GM12872 (cell line): ENCODE data around the gene SCMH1.
A peak's percentile ranks its signal among the peaks of the same experiment; 100 is the strongest.

Source experiments
- TF ChIP-seq, protein P1 (sequence below): IDR thresholded peaks from 3 replicates; pipeline ENCODE4 v1.5.1; 2011; ENCODE audit warnings: low read depth, mild to moderate bottlenecking, low read length, moderate library complexity; ENCODE audit not compliant: insufficient read depth

Gene SCMH1

DNA sequence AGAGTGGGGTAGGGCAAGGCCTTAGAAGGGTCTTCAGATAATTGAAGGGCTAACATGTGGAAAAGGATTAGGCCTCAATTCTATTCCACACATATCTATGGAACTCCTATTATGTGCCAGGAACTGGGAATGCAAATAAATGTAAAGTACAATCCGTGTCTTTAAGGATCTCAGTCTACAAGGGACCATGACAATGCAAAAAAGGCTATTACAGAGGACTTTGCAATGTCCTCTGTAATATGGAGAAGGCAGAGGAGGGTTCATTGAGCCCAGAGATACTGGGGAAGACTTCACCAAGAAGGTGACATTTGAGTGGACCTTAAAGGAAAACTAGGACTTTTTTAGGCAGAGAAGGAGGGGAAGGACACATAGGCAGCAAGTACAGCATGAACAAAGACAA is 4.5 kb upstream of the SCMH1 start:
- TF ChIP-seq, protein P1, sequence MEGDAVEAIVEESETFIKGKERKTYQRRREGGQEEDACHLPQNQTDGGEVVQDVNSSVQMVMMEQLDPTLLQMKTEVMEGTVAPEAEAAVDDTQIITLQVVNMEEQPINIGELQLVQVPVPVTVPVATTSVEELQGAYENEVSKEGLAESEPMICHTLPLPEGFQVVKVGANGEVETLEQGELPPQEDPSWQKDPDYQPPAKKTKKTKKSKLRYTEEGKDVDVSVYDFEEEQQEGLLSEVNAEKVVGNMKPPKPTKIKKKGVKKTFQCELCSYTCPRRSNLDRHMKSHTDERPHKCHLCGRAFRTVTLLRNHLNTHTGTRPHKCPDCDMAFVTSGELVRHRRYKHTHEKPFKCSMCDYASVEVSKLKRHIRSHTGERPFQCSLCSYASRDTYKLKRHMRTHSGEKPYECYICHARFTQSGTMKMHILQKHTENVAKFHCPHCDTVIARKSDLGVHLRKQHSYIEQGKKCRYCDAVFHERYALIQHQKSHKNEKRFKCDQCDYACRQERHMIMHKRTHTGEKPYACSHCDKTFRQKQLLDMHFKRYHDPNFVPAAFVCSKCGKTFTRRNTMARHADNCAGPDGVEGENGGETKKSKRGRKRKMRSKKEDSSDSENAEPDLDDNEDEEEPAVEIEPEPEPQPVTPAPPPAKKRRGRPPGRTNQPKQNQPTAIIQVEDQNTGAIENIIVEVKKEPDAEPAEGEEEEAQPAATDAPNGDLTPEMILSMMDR: no peak

DNA sequence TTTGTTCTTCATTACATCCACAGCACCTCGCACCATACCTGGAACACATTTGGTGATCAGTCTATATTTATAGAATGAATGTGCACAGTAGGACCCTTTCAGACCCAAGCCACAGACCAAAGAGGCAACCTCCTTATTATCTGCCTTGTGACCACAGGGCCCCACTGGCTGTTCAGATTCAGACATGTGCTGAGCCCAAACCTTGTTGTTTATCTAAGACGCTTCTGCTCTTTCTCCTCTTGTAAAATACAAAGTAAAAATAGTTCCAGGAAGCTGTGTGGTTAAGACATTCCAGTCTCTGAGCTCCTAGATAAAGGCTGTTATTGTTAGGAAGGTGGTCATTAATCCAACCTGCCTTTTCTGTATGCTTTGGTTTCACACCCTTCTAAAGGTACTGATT is 3.6 kb upstream of the SCMH1 start:
- TF ChIP-seq, protein P1: no peak

DNA sequence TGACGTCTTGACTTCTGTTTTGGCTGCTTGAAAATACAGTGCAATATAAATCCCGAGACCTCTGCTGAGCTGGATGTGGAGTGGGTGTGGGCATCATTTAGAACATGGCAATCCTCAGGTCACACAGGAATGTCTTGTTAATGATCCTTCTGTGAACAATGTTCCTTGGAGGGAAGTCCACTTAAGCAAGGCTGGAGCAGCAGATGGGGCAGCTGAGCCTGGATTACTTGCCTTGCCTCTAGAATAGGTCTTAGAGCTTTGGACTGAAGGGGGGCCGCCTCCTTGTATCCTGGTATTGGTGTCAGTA is 926 bp upstream of the SCMH1 start:
- TF ChIP-seq, protein P1: no peak

DNA sequence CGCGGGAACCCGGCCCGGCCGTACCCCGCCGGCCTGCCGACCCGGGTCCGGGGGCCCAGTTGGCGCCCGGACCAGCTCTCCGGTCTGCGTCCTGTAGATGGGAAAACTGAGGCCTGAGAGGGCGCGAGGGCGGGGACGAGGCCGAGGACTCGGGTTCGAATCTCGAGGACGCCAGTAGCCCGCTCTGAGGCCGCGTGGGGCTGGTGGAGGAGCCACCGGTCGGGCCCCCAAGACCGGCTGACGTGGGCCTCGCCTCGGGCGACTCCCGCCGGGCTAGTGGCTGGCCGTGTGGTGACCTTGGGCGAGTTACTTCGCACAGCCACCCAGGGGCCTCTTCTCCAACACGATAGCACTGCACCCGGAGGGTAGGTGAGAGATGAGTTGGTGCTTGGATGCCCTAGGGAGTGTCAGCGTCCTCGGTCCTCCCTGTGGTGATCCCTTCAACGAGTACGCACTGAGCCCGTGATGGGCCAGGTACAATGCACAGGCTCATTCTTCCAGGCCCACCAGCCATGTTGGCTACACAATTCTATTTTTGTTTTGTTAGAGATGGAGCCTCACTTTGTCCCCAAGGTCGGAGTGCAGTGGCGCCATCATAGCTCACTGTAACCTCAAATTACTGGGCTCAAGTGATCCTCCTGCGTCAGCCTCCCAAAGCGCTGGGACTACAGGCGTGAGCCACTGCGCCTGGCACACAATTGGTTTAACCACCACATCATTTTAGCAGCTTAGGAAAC is 404 bp upstream of the SCMH1 start:
- TF ChIP-seq, protein P1: no peak

DNA sequence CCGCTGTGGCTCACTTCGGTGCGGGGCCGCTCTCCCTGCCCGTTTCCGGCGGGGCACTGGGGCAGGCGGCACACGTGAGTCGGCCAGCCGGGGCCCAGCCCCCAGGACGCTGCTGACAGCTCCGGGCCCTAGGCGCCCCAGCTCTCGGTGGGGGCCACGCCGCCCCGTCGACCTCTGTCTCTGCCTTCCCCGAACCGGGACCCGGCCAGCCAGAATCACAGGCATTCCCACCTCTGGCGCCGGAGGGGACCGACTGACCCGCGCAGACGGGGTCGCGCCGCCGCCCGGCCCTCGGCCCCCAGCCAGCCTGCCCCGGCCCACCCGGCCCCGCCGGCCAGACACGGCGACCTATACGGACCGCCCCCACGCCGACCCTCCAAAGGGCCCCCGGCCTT is 755 bp downstream of the SCMH1 start:
- TF ChIP-seq, protein P1: no peak

DNA sequence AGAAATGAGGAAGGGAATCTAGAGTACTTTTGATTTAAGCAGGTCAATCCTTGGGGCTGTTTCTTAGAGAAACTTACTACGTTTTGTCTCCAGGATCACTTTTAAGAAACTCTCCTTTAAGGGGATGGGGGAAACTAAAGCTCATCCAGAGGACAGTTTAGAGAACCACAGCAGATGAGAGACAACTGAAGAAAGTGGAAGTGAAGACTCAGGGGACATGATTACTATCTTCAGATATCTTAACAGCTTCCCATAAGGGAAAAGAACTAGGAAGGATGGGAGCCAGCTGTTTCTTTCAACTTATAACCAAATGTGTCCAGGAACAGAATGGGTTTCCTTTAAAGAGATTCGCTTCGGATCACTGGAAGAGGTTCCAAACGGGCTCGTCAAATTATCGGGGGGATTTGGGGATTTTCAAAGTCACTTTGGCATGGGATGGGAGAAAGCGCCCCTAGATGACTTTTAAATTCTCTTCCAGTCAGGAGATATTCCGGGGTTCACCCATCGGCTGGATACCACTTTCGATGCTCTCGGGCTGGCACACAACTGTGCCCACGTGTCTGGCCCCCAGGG is 1.2 kb downstream of the SCMH1 start:
- TF ChIP-seq, protein P1: no peak

DNA sequence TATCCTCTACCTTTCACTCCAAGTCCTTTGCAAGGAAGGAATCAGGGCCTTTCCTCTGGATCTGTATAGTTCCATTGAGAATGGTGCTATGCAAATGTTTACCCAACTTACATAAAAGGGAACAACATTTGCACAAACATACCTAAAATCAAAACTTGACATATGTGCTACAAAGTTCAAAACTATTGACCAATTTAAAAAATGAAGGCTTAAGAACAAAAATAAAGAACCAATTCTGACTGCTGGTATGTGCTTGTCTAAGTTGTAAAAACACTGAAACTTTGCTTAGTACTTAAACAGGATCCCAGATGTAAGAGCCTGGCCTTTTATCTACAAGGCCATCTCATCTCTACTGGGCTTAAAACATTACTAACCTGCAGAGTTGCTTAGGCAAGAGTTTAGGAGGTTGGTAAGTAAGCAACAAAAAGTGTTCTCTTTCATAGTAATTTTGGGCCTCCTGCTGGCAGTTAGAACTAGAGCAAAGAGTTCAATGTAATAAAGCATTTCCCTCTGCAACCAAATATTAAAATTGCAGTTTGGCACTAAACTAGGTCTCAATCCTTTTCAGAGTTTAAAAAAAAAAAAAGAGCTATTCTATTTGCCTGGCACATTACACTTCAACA is 2.0 kb downstream of the SCMH1 start:
- TF ChIP-seq, protein P1: peak; percentile 43; the same call in 1 of the 3 replicates
